ENCODE results near the gene FNDC3B. TPM values are rescaled to one million over a fixed set of nuclear protein-coding genes. Genes with fewer than 3 reads are reported as not detected.

Gene FNDC3B
- total RNA-seq, 1 donor from 2014 or later = 54.9 TPM

- no peak overlapping the region for H3K27ac ChIP-seq
- H3K4me1 ChIP-seq = no peaks in the 10 kb centered on the region
- TF ChIP-seq CTCF (IDR thresholded peaks at IDR 0.05) = no peak
- intact Hi-C loops (cut with DNase I) = no loop called here
- no peaks in the 10 kb centered on the region for H3K27me3 ChIP-seq
- no peaks in the 10 kb centered on the region for H3K9me3 ChIP-seq
- H3K36me3 ChIP-seq = peaks cover 23 to 57% of the 10 kb centered on the region in 2 donors
- no peak overlapping the region for H3K4me3 ChIP-seq
- DNase-seq (ENCODE audit: low spot score in 2 of 2) = no peak
Measured at GRCh38 chr3:172369590-172370259, 330.3 kb downstream of the FNDC3B start.

- no peak overlapping the region for H3K27ac ChIP-seq
- no peaks in the 10 kb centered on the region for H3K27me3 ChIP-seq
- intact Hi-C loops (cut with DNase I) = no loop called here
- no peak for DNase-seq (ENCODE audit: low spot score in 2 of 2)
- no peaks in the 10 kb centered on the region for H3K9me3 ChIP-seq
- peaks cover 23 to 63% of the 10 kb centered on the region in 2 donors for H3K36me3 ChIP-seq
- H3K4me1 ChIP-seq = no peaks in the 10 kb centered on the region
- TF ChIP-seq CTCF (IDR thresholded peaks at IDR 0.05) = no peak
- no peak overlapping the region for H3K4me3 ChIP-seq
Measured at GRCh38 chr3:172370419-172370818, 331.0 kb downstream of the FNDC3B start.

GRCh38 chr3:172371544-172371943 lies 332.2 kb downstream of the FNDC3B start:
- H3K27ac ChIP-seq = no peak overlapping the region
- TF ChIP-seq CTCF (IDR thresholded peaks at IDR 0.05) = no peak
- H3K36me3 ChIP-seq = peaks cover 23 to 67% of the 10 kb centered on the region in 2 donors
- DNase-seq (ENCODE audit: low spot score in 2 of 2) = no peak
- H3K9me3 ChIP-seq = no peaks in the 10 kb centered on the region
- intact Hi-C loops (cut with DNase I) = no loop called here
- H3K4me1 ChIP-seq = no peaks in the 10 kb centered on the region
- no peaks in the 10 kb centered on the region for H3K27me3 ChIP-seq
- no peak overlapping the region for H3K4me3 ChIP-seq

GRCh38 chr3:172372895-172373294 lies 333.5 kb downstream of the FNDC3B start:
- intact Hi-C loops (cut with DNase I) = no loop called here
- Histone ChIP-seq H3K9me3 (no peaks in the 10 kb centered on the region), H3K36me3 (peaks cover 27 to 66% of the 10 kb centered on the region in 2 donors), H3K4me3 (no peak overlapping the region), H3K27ac (no peak overlapping the region), H3K27me3 (no peaks in the 10 kb centered on the region), H3K4me1 (no peaks in the 10 kb centered on the region)
- no peak for DNase-seq (ENCODE audit: low spot score in 2 of 2)
- TF ChIP-seq CTCF (IDR thresholded peaks at IDR 0.05) = no peak

GRCh38 chr3:172373912-172374311 lies 334.5 kb downstream of the FNDC3B start:
- intact Hi-C loops (cut with DNase I) = no loop called here
- H3K27ac ChIP-seq = no peak overlapping the region
- no peaks in the 10 kb centered on the region for H3K27me3 ChIP-seq
- no peaks in the 10 kb centered on the region for H3K9me3 ChIP-seq
- H3K36me3 ChIP-seq = peaks cover 37 to 75% of the 10 kb centered on the region in 2 donors
- DNase-seq (ENCODE audit: low spot score in 2 of 2) = no peak
- no peaks in the 10 kb centered on the region for H3K4me1 ChIP-seq
- no peak for TF ChIP-seq CTCF (IDR thresholded peaks at IDR 0.05)
- no peak overlapping the region for H3K4me3 ChIP-seq

All from ascending aorta (tissue), 2 donors.